HCT116 (cell line): ENCODE results near the gene FNDC7. TPM values are rescaled to one million over a fixed set of nuclear protein-coding genes. Genes with fewer than 3 reads are reported as not detected.
A peak's percentile ranks its signal among the peaks of the same experiment; 100 is the strongest.

Experiments
- ATAC-seq: fragments of 200-7000 bp; cut with Tn5 transposase; 2 replicates; pipeline ENCODE4 v1.9.1; 2020; ENCODE audit warnings: mild to moderate bottlenecking, moderate library complexity
- BruUV-seq: library from RNA; stranded (reverse); fragments of 400-500 nt; replicated peaks from 2 replicates; lab custom pipeline; 2021; lab: Mats Ljungman, UMichigan
- CTCF ChIA-PET: fragments of 300-600 bp; sonication (Branson Sonifier 250); formaldehyde crosslinking; loops from one replicate; lab custom pipeline; 2021; ENCODE audit warnings: antibody characterized with exemption; lab: Charles Lee
- POLR2A ChIA-PET: fragments of 300-600, 350-600 bp; sonication (Branson Sonifier 250); formaldehyde crosslinking; loops from one replicate; lab custom pipeline; 2021; ENCODE audit warnings: antibody characterized with exemption; lab: Charles Lee
- RAD21 ChIA-PET, 2 experiments: fragments of 300-600 bp; sonication (Branson Sonifier 250); formaldehyde crosslinking; loops; one replicate each; lab custom pipeline; 2023; ENCODE audit warnings: low total read pairs in 2 of 2; ENCODE audit not compliant: uncharacterized antibody in 2 of 2, unreplicated experiment in 2 of 2, low non-redundant PET in 1 of 2; lab: Charles Lee
- DNase-seq: peaks from one replicate; pipeline ENCODE4 v3.0.0-alpha.2; 2010; ENCODE audit warnings: low read depth, low spot score
- H2AFZ ChIP-seq: fragments of 200-600 bp; shearing (Covaris generic), sonication (generic); 2 replicates; pipeline ENCODE4 v1.6.1; 2017; ENCODE audit warnings: low read depth, mixed run types, mixed read lengths, antibody characterized with exemption, low read length; ENCODE audit not compliant: poor library complexity, severe bottlenecking
- H3K27ac ChIP-seq: 2 replicates; pipeline ENCODE4 v1.5.1; 2012; ENCODE audit warnings: low read depth, low read length
- H3K27me3 ChIP-seq: fragments of 200-600 bp; sonication (generic); 2 replicates; pipeline ENCODE4 v1.6.1; 2016; ENCODE audit warnings: mixed run types, low read length, mixed read lengths; ENCODE audit not compliant: insufficient read depth
- H3K36me3 ChIP-seq, 2 experiments: fragments of 200-500 bp in 1 of 2; fragments of 200-600 bp in 1 of 2; sonication (Bioruptor generic) in 1 of 2; sonication (generic) in 1 of 2; 2 replicates each; pipeline versions ENCODE4 v1.5.1 to v1.6.1; 2014 to 2016; ENCODE audit warnings: low read length in 2 of 2, inconsistent platforms in 1 of 2, mixed read lengths in 1 of 2, mixed run types in 1 of 2; ENCODE audit not compliant: insufficient read depth in 2 of 2, control insufficient read depth in 1 of 2
- H3K4me1 ChIP-seq, 2 experiments: fragments of 200-600 bp in 1 of 2; sonication (generic) in 1 of 2; 2 replicates each; pipeline versions ENCODE4 v1.5.1 to v1.6.1; 2012 to 2017; ENCODE audit warnings: low read length in 2 of 2, inconsistent platforms in 1 of 2, mild to moderate bottlenecking in 1 of 2, mixed read lengths in 1 of 2, mixed run types in 1 of 2, moderate library complexity in 1 of 2; ENCODE audit not compliant: insufficient read depth in 2 of 2, control insufficient read depth in 1 of 2
- H3K4me2 ChIP-seq: fragments of 200-600 bp; sonication (generic); 2 replicates; pipeline ENCODE4 v1.6.1; 2017; ENCODE audit warnings: mixed run types, low read length, mixed read lengths
- H3K4me3 ChIP-seq, 2 experiments: fragments of 200-600 bp in 1 of 2; sonication (generic) in 1 of 2; replicated peaks in 1 of 2; 2 replicates each; pipeline ENCODE4 v1.5.1; 2011 to 2016; ENCODE audit warnings: low read length in 2 of 2, control low read depth in 1 of 2, low read depth in 1 of 2, mild to moderate bottlenecking in 1 of 2, mixed read lengths in 1 of 2, mixed run types in 1 of 2
- H3K79me2 ChIP-seq: fragments of 200-600 bp; sonication (generic); 2 replicates; pipeline ENCODE4 v1.6.1; 2017; ENCODE audit warnings: mild to moderate bottlenecking, mixed run types, low read length, moderate library complexity, mixed read lengths; ENCODE audit not compliant: insufficient read depth
- H3K9ac ChIP-seq: fragments of 200-600 bp; sonication (generic); 2 replicates; pipeline ENCODE4 v1.6.1; 2016; ENCODE audit warnings: low read length, mixed read lengths
- H3K9me2 ChIP-seq: fragments of 200-600 bp; sonication (generic), shearing (Covaris generic); 2 replicates; pipeline ENCODE4 v1.6.1; 2017; ENCODE audit warnings: mixed run types, mild to moderate bottlenecking, moderate library complexity; ENCODE audit not compliant: insufficient read depth
- H3K9me3 ChIP-seq, 2 experiments: fragments of 200-500 bp in 1 of 2; fragments of 200-600 bp in 1 of 2; sonication (Bioruptor generic) in 1 of 2; sonication (generic) in 1 of 2; 2 replicates each; pipeline ENCODE4 v1.6.1; 2014 to 2017; ENCODE audit warnings: low read length in 2 of 2, mixed read lengths in 2 of 2, inconsistent platforms in 1 of 2, low read depth in 1 of 2, mild to moderate bottlenecking in 1 of 2, mixed run types in 1 of 2, moderate library complexity in 1 of 2; ENCODE audit not compliant: control insufficient read depth in 1 of 2, insufficient read depth in 1 of 2
- H4K20me1 ChIP-seq: fragments of 200-600 bp; sonication (generic), shearing (Covaris generic); 2 replicates; pipeline ENCODE4 v1.6.1; 2017; ENCODE audit warnings: mixed run types, mild to moderate bottlenecking, moderate library complexity; ENCODE audit not compliant: insufficient read depth
- ATF3 ChIP-seq: IDR thresholded peaks from 2 replicates; pipeline ENCODE4 v1.6.1; 2012
- CTCF ChIP-seq, 3 experiments: fragments of 200-600 bp in 1 of 3; sonication (generic) in 1 of 3; IDR thresholded peaks in 2 of 3; conservative IDR thresholded peaks in 1 of 3; 2 replicates each; pipeline ENCODE4 v1.5.1; 2012 to 2017; ENCODE audit warnings: low read depth in 2 of 3, low read length in 2 of 3, antibody characterized with exemption in 1 of 3, borderline replicate concordance in 1 of 3, control low read depth in 1 of 3, mild to moderate bottlenecking in 1 of 3, mixed read lengths in 1 of 3, mixed run types in 1 of 3, moderate library complexity in 1 of 3; ENCODE audit not compliant: insufficient read depth in 1 of 3
- EGR1 ChIP-seq: IDR thresholded peaks from 2 replicates; pipeline ENCODE4 v1.6.1; 2012; ENCODE audit warnings: low read depth
- ELF1 ChIP-seq: IDR thresholded peaks from 2 replicates; pipeline ENCODE4 v1.6.1; 2012; ENCODE audit warnings: low read depth, borderline replicate concordance
- EZH2 ChIP-seq: fragments of 200-600 bp; sonication (generic); IDR thresholded peaks from 2 replicates; pipeline ENCODE4 v1.6.1; 2017; ENCODE audit warnings: antibody characterized with exemption, mixed run types
- EZH2phosphoT487 ChIP-seq: fragments of 200-600 bp; IDR thresholded peaks from 2 replicates; pipeline ENCODE4 v1.6.1; 2018; ENCODE audit warnings: antibody characterized with exemption, borderline replicate concordance
- JUND ChIP-seq: IDR thresholded peaks from 2 replicates; pipeline ENCODE4 v1.6.1; 2012
- TCF7L2 ChIP-seq: IDR thresholded peaks from 2 replicates; pipeline ENCODE4 v1.7.0; 2011; ENCODE audit warnings: borderline replicate concordance, inconsistent platforms; ENCODE audit not compliant: insufficient read depth, insufficient read length; ENCODE audit errors: extremely low read depth
- YY1 ChIP-seq: IDR thresholded peaks from 2 replicates; pipeline ENCODE4 v1.6.1; 2011; ENCODE audit warnings: low read length, low read depth, moderate library complexity, mild to moderate bottlenecking; ENCODE audit not compliant: insufficient replicate concordance; ENCODE audit errors: extremely low read depth
- ZBTB33 ChIP-seq: IDR thresholded peaks from 2 replicates; pipeline ENCODE4 v1.6.1; 2011; ENCODE audit warnings: mild to moderate bottlenecking, low read length, moderate library complexity; ENCODE audit not compliant: insufficient replicate concordance; ENCODE audit errors: extremely low read depth
- ZNF274 ChIP-seq: fragments of 200-500 bp; sonication (Bioruptor generic); IDR thresholded peaks from 2 replicates; pipeline ENCODE4 v1.6.1; 2014; ENCODE audit warnings: mild to moderate bottlenecking, low read depth, low read length, inconsistent platforms
- intact Hi-C: fragments of 100-400 bp; cut with micrococcal nuclease; formaldehyde crosslinking; loops from 2 replicates; pipeline ENCODE4 v1.10.0; 2022
- total RNA-seq: library from RNA; stranded (reverse); gene quantifications from one replicate; pipeline ENCODE4 v1.2.1, GENCODE V29; 2021; ENCODE audit not compliant: unreplicated experiment

Gene FNDC7
- total RNA-seq, 1 experiment from 2014 or later, result 0.10 TPM

- Histone ChIP-seq H3K36me3 (no peaks in the 10 kb centered on the region), H3K4me1 (peaks cover 4 to 10% of the 10 kb centered on the region in 2 experiments; a peak in 3 of 4 replicates), H3K9ac (no peak overlapping the region), H3K9me2 (no peaks in the 10 kb centered on the region), H3K79me2 (peaks cover 13% of the 10 kb centered on the region), H3K27ac (no peak overlapping the region)
- DNase-seq (no peak), ATAC-seq (no peak)
- intact Hi-C loops, result no loop called here
- no TSS peak for BruUV-seq
- ChIA-PET RAD21 (no interaction called here), CTCF (no interaction called here)
- TF ChIP-seq TCF7L2, result no peak
- no peak for TF ChIP-seq EZH2phosphoT487
- no peak for TF ChIP-seq ATF3
- no peak for TF ChIP-seq ZNF274
- TF ChIP-seq, all 23 proteins: peak for 0
- H2AFZ ChIP-seq, result no peak overlapping the region
- H3K9me3 ChIP-seq, result no peaks in the 10 kb centered on the region
- POLR2A ChIA-PET, result no interaction called here
- H4K20me1 ChIP-seq, result no peaks in the 10 kb centered on the region
- H3K27me3 ChIP-seq, result no peaks in the 10 kb centered on the region
- H3K4me3 ChIP-seq, result no peak overlapping the region
- no peak overlapping the region for H3K4me2 ChIP-seq
Observed at GRCh38 chr1:108686614-108687313, 25.9 kb upstream of the FNDC7 start.

- TF ChIP-seq EZH2, result no peak
- no peak for TF ChIP-seq EGR1
- TF ChIP-seq YY1, result no peak
- TF ChIP-seq ZBTB33, result no peak
- TF ChIP-seq ELF1, result no peak
- no peak for TF ChIP-seq JUND
- no peak for TF ChIP-seq TCF7L2
- no peak for TF ChIP-seq EZH2phosphoT487
- TF ChIP-seq CTCF (IDR thresholded peaks at IDR 0.05 in 2 of 3, conservative IDR thresholded peaks at IDR 0.05 in 1 of 3; ENCODE audit: borderline replicate concordance in 1 of 3, insufficient read depth in 1 of 3, low read depth in 2 of 3, low read length in 2 of 3), result no peak
- BruUV-seq, result TSS peak; percentile 90
- ChIA-PET RAD21 (no interaction called here), POLR2A (interaction anchor here (0.6 to 2.3 kb wide), 4 partner anchors 9 to 506 kb away, joined by 3 to 17 read pairs (median 6); no protein-coding TSS in a partner anchor), CTCF (interaction anchor here (1.2 to 1.6 kb wide), 3 partner anchors 13 to 179 kb away, joined by 3 to 6 read pairs (median 6); no protein-coding TSS in a partner anchor)
- H3K36me3 ChIP-seq, result peaks cover 12 to 16% of the 10 kb centered on the region in 2 experiments
- peak overlapping the region; percentile 91 for H3K9ac ChIP-seq
- no peaks in the 10 kb centered on the region for H3K9me3 ChIP-seq
- peaks cover 21% of the 10 kb centered on the region; the same call in 1 of the 2 replicates for H4K20me1 ChIP-seq
- H3K4me3 ChIP-seq, result peak overlapping the region; percentile 82 to 83
- peak overlapping the region; percentile 85 for H3K4me2 ChIP-seq
- H3K27me3 ChIP-seq, result no peaks in the 10 kb centered on the region
- peaks cover 58% of the 10 kb centered on the region for H3K79me2 ChIP-seq
- H3K4me1 ChIP-seq, result peaks cover 11 to 23% of the 10 kb centered on the region in 2 experiments; a peak in 3 of 4 replicates
- peak overlapping the region; percentile 92 for H3K27ac ChIP-seq
- H3K9me2 ChIP-seq, result no peaks in the 10 kb centered on the region
- H2AFZ ChIP-seq, result peak overlapping the region; percentile 58
- intact Hi-C loops, result loop anchor here (5.0 kb wide), 1 partner anchor 56 kb away; the partner anchor contains the start of gene STXBP3
- peak; percentile 19 for ATAC-seq
- no peak for DNase-seq
Observed at GRCh38 chr1:108691128-108691941, 21.4 kb upstream of the FNDC7 start.
